Measurements from ENCODE around the gene ZNF530. TPM values are rescaled to one million over a fixed set of nuclear protein-coding genes. Genes with fewer than 3 reads are reported as not detected.

ZNF530 gene
- total and polyA plus RNA-seq, 7 experiments from 2014 or later: 2.0 to 10.9 (median 7.1) TPM

- DNase-seq: no peak
Observed at GRCh38 chr19:57620673-57621348, 21.1 kb downstream of the ZNF530 start.

DNA sequence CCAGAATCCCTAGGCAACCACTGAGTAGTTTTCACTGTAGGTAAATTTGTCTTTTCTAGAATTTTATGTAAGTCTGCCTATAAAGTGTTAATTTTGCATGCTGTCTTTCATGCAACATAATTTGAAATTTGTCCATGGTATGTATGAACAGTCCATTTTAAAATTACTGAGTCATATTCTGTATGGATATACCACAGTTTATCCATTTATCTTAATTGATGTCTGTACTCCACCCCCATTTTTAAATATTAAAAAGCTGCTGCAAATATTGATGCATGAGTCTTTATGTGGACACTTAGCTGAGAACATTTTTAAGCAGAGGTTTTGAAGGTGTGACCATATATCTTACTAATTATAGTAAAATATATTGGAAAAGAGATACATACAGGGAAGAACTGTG is 23.4 kb downstream of the ZNF530 start:
- Histone ChIP-seq H3K27ac (ENCODE audit: low read depth, low read length) (no peak overlapping the region), H3K27me3 (ENCODE audit: control insufficient read depth in 2 of 2, insufficient read depth in 2 of 2, low read length in 2 of 2) (no peaks in the 10 kb centered on the region), H3K4me1 (ENCODE audit: control insufficient read depth in 2 of 2, insufficient read depth in 2 of 2, low read length in 2 of 2) (no peaks in the 10 kb centered on the region), H3K36me3 (ENCODE audit: control insufficient read depth in 2 of 3, insufficient read depth in 3 of 3, low read length in 3 of 3) (peaks cover 20 to 53% (median 42%) of the 10 kb centered on the region in 3 experiments), H3K4me3 (ENCODE audit: low read length) (no peak overlapping the region), H3K9me3 (ENCODE audit: control insufficient read depth in 2 of 3, low read length in 3 of 3) (peaks cover 31 to 97% (median 53%) of the 10 kb centered on the region in 3 experiments)
- no peak overlapping the region for H3K27ac Mint-ChIP-seq
- H3K27me3 Mint-ChIP-seq: no peaks in the 10 kb centered on the region
- POLR2A ChIA-PET: interaction anchor here (1.6 kb wide), 1 partner anchor 10 kb away, joined by 6 read pairs; the partner anchor contains the start of gene ZNF211
- H3K36me3 Mint-ChIP-seq: peaks cover 29 to 71% (median 66%) of the 10 kb centered on the region in 5 donors
- H3K4me3 Mint-ChIP-seq: peak overlapping the region in 1 of 10 donors; percentile 25
- H3K4me1 Mint-ChIP-seq: peaks cover 0 to 2% (median 0%) of the 10 kb centered on the region in 7 donors
- ATAC-seq (no peak), DNase-seq (no peak)
- H3K9me3 Mint-ChIP-seq: peaks cover 19 to 97% (median 78%) of the 10 kb centered on the region in 11 donors
- CTCF ChIA-PET: no interaction called here
- intact Hi-C loops (cut with micrococcal nuclease): no loop called here

More at GRCh38 chr19:57620673-57621348, 21.1 kb downstream of the ZNF530 start:
- Histone ChIP-seq H3K27me3 (ENCODE audit: control insufficient read depth in 2 of 2, insufficient read depth in 2 of 2, low read length in 2 of 2) (no peaks in the 10 kb centered on the region), H3K27ac (ENCODE audit: low read depth, low read length) (no peak overlapping the region), H3K36me3 (ENCODE audit: control insufficient read depth in 2 of 3, insufficient read depth in 3 of 3, low read length in 3 of 3) (peaks cover 27 to 76% (median 54%) of the 10 kb centered on the region in 3 experiments), H3K9me3 (ENCODE audit: control insufficient read depth in 2 of 3, low read length in 3 of 3) (peaks cover 38 to 99% (median 72%) of the 10 kb centered on the region in 3 experiments), H3K4me1 (ENCODE audit: control insufficient read depth in 2 of 2, insufficient read depth in 2 of 2, low read length in 2 of 2) (no peaks in the 10 kb centered on the region), H3K4me3 (ENCODE audit: low read length) (no peak overlapping the region)
- Mint-ChIP-seq H3K36me3 (peaks cover 47 to 92% (median 87%) of the 10 kb centered on the region in 5 donors), H3K4me3 (peak overlapping the region in 2 of 10 donors; percentile 9 to 18), H3K9me3 (peaks cover 34 to 100% (median 90%) of the 10 kb centered on the region in 11 donors), H3K4me1 (peaks cover 6 to 19% (median 12%) of the 10 kb centered on the region in 7 donors), H3K27me3 (no peaks in the 10 kb centered on the region), H3K27ac (no peak overlapping the region)
- intact Hi-C loops (cut with micrococcal nuclease): no loop called here
- CTCF ChIA-PET: no interaction called here
- no peak for ATAC-seq
- POLR2A ChIA-PET: interaction anchor here (0.6 kb wide), 1 partner anchor 19 kb away, joined by 3 read pairs; no protein-coding TSS in a partner anchor

DNA sequence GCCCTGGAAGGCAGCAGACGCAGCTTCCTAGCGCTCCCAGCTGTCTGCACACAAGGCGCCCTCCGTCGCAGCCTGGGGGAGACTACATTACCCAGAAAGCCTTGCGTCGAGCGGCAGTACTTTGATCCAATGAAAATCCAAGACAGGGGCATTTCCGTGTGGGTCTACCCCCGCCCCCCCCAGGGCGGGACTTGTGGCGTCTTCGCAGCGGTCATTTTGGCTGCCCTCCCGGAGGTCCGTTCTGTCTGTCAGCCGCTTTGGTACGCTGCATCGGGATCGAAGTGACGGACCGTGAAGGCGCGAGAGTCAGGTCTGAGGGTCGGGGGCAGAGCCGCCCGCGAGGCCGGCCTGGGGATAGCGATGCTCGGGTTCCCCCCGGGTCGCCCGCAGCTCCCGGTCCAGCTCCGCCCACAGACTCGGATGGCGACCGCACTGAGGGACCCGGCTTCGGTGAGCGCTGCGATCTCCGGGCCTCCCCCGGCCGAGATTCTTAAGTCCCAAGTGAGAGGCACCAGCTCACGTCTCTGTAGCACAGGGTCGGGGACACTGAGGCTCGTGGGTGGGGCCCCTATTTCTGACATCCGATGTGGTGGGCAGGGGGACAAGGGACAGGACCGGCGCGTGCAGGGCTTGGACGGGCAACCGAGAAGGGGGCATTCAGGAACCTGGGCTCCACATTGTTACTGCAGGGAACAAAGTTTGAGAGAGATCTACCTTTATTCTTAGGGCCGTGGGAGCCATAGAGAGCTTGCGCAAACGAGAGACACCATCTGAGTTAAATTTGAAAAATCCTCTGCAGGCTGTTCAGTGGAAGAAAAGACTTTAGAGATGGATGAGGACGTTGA is 33.5 kb downstream of the ZNF530 start, which contains the start of gene ZNF211:
Gene ZNF211 (plus strand): TSS at position 182 of the 845 bp plus-strand sequence. CDS start 179 bp downstream, at position 361.
- H3K27ac Mint-ChIP-seq: peak within 1 kb of the TSS; percentile 81 to 97 (median 89)
- POLR2A ChIA-PET: interaction anchor here (0.6 to 2.5 kb wide), 9 partner anchors 11 to 369 kb away, joined by 3 to 16 read pairs (median 3); partner anchors contain the start of genes ZNF134, ZNF551, ZNF606 and ZNF671
- ATAC-seq: peak; percentile 100
- H3K4me3 Mint-ChIP-seq: peak within 1 kb of the TSS; percentile 87 to 97 (median 94)
- H3K9me3 Mint-ChIP-seq: peaks cover 16 to 64% (median 40%) of the 10 kb centered on the region in 11 donors
- DNase-seq: peak; percentile 74 to 89 (median 86)
- intact Hi-C loops (cut with micrococcal nuclease): loop anchor here (1.0 to 5.0 kb wide), 24 partner anchors 19 to 807 kb away; partner anchors contain the start of genes ZNF134 (in 2 of the 2), ZNF17 (in 2 of the 2), ZNF416 (in 2 of the 2) and ZNF530 (in 2 of the 2)
- peaks cover 39 to 55% (median 46%) of the 10 kb centered on the region in 5 donors for H3K36me3 Mint-ChIP-seq
- Histone ChIP-seq H3K36me3 (ENCODE audit: control insufficient read depth in 2 of 3, insufficient read depth in 3 of 3, low read length in 3 of 3) (peaks cover under 1 to 41% (median 7%) of the 10 kb centered on the region in 3 experiments), H3K4me3 (ENCODE audit: low read length) (peak within 1 kb of the TSS; percentile 87), H3K27me3 (ENCODE audit: control insufficient read depth in 2 of 2, insufficient read depth in 2 of 2, low read length in 2 of 2) (no peaks in the 10 kb centered on the region), H3K27ac (ENCODE audit: low read depth, low read length) (peak within 1 kb of the TSS; percentile 90), H3K4me1 (ENCODE audit: control insufficient read depth in 2 of 2, insufficient read depth in 2 of 2, low read length in 2 of 2) (peaks cover 3 to 13% of the 10 kb centered on the region in 2 donors), H3K9me3 (ENCODE audit: control insufficient read depth in 2 of 3, low read length in 3 of 3) (peaks cover 9 to 32% (median 10%) of the 10 kb centered on the region in 3 experiments)
- H3K4me1 Mint-ChIP-seq: peaks cover 21 to 36% (median 28%) of the 10 kb centered on the region in 7 donors
- CTCF ChIA-PET: interaction anchor here (1.2 kb wide), 1 partner anchor 227 kb away, joined by 3 read pairs; no protein-coding TSS in a partner anchor
- H3K27me3 Mint-ChIP-seq: no peaks in the 10 kb centered on the region

DNA sequence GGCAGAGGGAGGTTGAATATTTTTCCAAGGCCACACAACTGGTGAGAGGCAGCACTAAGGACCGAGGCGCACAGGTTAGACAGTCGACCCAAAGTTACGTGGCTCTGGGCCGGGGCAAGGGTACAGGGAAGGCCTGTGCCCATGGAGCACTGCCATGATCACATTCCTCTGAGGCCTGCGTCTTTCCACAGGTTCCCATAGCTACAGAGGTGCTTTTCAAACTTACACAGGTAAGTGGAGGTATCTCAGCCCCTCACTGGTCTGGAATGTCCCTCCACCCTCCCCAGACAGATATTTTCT is 34.1 kb downstream of the ZNF530 start:
- Mint-ChIP-seq H3K4me3 (peak overlapping the region; percentile 87 to 97 (median 94)), H3K4me1 (peaks cover 21 to 36% (median 28%) of the 10 kb centered on the region in 7 donors), H3K27ac (peak overlapping the region; percentile 81 to 97 (median 89)), H3K36me3 (peaks cover 45 to 59% (median 52%) of the 10 kb centered on the region in 5 donors), H3K27me3 (no peaks in the 10 kb centered on the region), H3K9me3 (peaks cover 20 to 64% (median 41%) of the 10 kb centered on the region in 11 donors)
- CTCF ChIA-PET: interaction anchor here (1.2 kb wide), 1 partner anchor 228 kb away, joined by 3 read pairs; no protein-coding TSS in a partner anchor
- Histone ChIP-seq H3K4me3 (ENCODE audit: low read length) (peak overlapping the region; percentile 87), H3K36me3 (ENCODE audit: control insufficient read depth in 2 of 3, insufficient read depth in 3 of 3, low read length in 3 of 3) (peaks cover 6 to 47% (median 7%) of the 10 kb centered on the region in 3 experiments), H3K9me3 (ENCODE audit: control insufficient read depth in 2 of 3, low read length in 3 of 3) (peaks cover 9 to 32% (median 13%) of the 10 kb centered on the region in 3 experiments), H3K27ac (ENCODE audit: low read depth, low read length) (peak overlapping the region; percentile 90), H3K4me1 (ENCODE audit: control insufficient read depth in 2 of 2, insufficient read depth in 2 of 2, low read length in 2 of 2) (peaks cover 3 to 13% of the 10 kb centered on the region in 2 donors), H3K27me3 (ENCODE audit: control insufficient read depth in 2 of 2, insufficient read depth in 2 of 2, low read length in 2 of 2) (no peaks in the 10 kb centered on the region)
- POLR2A ChIA-PET: interaction anchor here (1.0 to 2.5 kb wide), 5 partner anchors 12 to 93 kb away, joined by 3 to 16 read pairs (median 7); partner anchors contain the start of genes ZNF134 and ZNF671
- no peak for ATAC-seq
- DNase-seq: no peak
- intact Hi-C loops (cut with micrococcal nuclease): loop anchor here (1.0 to 5.0 kb wide), 24 partner anchors 19 to 807 kb away; partner anchors contain the start of genes ZNF134 (in 2 of the 2), ZNF17 (in 2 of the 2), ZNF416 (in 2 of the 2) and ZNF530 (in 2 of the 2)

GRCh38 chr19:57637379-57637778 is 37.7 kb downstream of the ZNF530 start:
- Histone ChIP-seq H3K36me3 (ENCODE audit: control insufficient read depth in 2 of 3, insufficient read depth in 3 of 3, low read length in 3 of 3) (peaks cover 27 to 83% (median 35%) of the 10 kb centered on the region in 3 experiments), H3K9me3 (ENCODE audit: control insufficient read depth in 2 of 3, low read length in 3 of 3) (peaks cover 9 to 61% (median 35%) of the 10 kb centered on the region in 3 experiments), H3K4me3 (ENCODE audit: low read length) (no peak overlapping the region), H3K27me3 (ENCODE audit: control insufficient read depth in 2 of 2, insufficient read depth in 2 of 2, low read length in 2 of 2) (no peaks in the 10 kb centered on the region), H3K27ac (ENCODE audit: low read depth, low read length) (no peak overlapping the region), H3K4me1 (ENCODE audit: control insufficient read depth in 2 of 2, insufficient read depth in 2 of 2, low read length in 2 of 2) (peaks cover 3 to 13% of the 10 kb centered on the region in 2 donors)
- DNase-seq (peak in 3 of 9 donors; percentile 9 to 20 (median 12)), ATAC-seq (no peak)
- intact Hi-C loops (cut with micrococcal nuclease): no loop called here
- Mint-ChIP-seq H3K4me1 (peaks cover 21 to 29% (median 28%) of the 10 kb centered on the region in 7 donors), H3K9me3 (peaks cover 19 to 88% (median 69%) of the 10 kb centered on the region in 11 donors), H3K27ac (no peak overlapping the region), H3K36me3 (peaks cover 64 to 89% (median 85%) of the 10 kb centered on the region in 5 donors), H3K27me3 (no peaks in the 10 kb centered on the region), H3K4me3 (no peak overlapping the region)
- ChIA-PET CTCF (no interaction called here), POLR2A (no interaction called here)
